Smooth muscle cell (in vitro differentiated cells): ENCODE data around the gene DISP3. TPM values are rescaled to one million over a fixed set of nuclear protein-coding genes. Genes with fewer than 3 reads are reported as not detected.

Source experiments
- DNase-seq: peaks from one replicate; lab custom pipeline; 2025; ENCODE audit not compliant: unreplicated experiment; lab: John Stamatoyannopoulos, UW
- H2AFZ ChIP-seq: fragments of 200-600 bp; sonication (generic); 2 replicates; pipeline ENCODE4 v1.6.0; 2016; ENCODE audit warnings: antibody characterized with exemption, low read depth, mild to moderate bottlenecking
- H3F3A ChIP-seq: fragments of 200-600 bp; sonication (generic); 2 replicates; pipeline ENCODE4 v1.6.0; 2017; ENCODE audit warnings: antibody characterized with exemption, low read depth
- H3K27ac ChIP-seq: fragments of 200-600 bp; sonication (generic); 2 replicates; pipeline ENCODE4 v1.5.1; 2016; ENCODE audit warnings: low read depth, mild to moderate bottlenecking
- H3K27me3 ChIP-seq: fragments of 200-600 bp; sonication (generic); 2 replicates; pipeline ENCODE4 v1.6.1; 2016; ENCODE audit warnings: low read depth, mild to moderate bottlenecking
- H3K36me3 ChIP-seq: fragments of 200-600 bp; sonication (generic); 2 replicates; pipeline ENCODE4 v1.5.1; 2016; ENCODE audit warnings: low read depth
- H3K4me1 ChIP-seq: fragments of 200-600 bp; sonication (generic); 2 replicates; pipeline ENCODE4 v1.5.1; 2016; ENCODE audit warnings: low read depth
- H3K4me2 ChIP-seq: fragments of 200-600 bp; sonication (generic); 2 replicates; pipeline ENCODE4 v1.6.0; 2016; ENCODE audit warnings: mild to moderate bottlenecking
- H3K4me3 ChIP-seq: fragments of 200-600 bp; sonication (generic); 2 replicates; pipeline ENCODE4 v1.5.1; 2016; ENCODE audit warnings: mild to moderate bottlenecking
- H3K79me2 ChIP-seq: fragments of 200-600 bp; sonication (generic); 2 replicates; pipeline ENCODE4 v1.6.0; 2016; ENCODE audit warnings: low read depth, mild to moderate bottlenecking
- H3K9ac ChIP-seq: fragments of 200-600 bp; sonication (generic); 2 replicates; pipeline ENCODE4 v1.6.0; 2016; ENCODE audit warnings: low read depth
- H3K9me3 ChIP-seq: fragments of 200-600 bp; sonication (generic); replicated peaks from 2 replicates; pipeline ENCODE4 v1.5.1; 2016; ENCODE audit warnings: low read depth
- H4K20me1 ChIP-seq: fragments of 200-600 bp; sonication (generic); 2 replicates; pipeline ENCODE4 v1.6.0; 2016; ENCODE audit warnings: low read depth
- CTCF ChIP-seq: fragments of 200-600 bp; sonication (generic); IDR thresholded peaks from 2 replicates; pipeline ENCODE4 v1.5.1; 2017; ENCODE audit warnings: borderline replicate concordance, mild to moderate bottlenecking, antibody characterized with exemption; ENCODE audit not compliant: insufficient read depth, poor library complexity, severe bottlenecking
- WGBS: methylation state at CpG from one replicate; pipeline ENCODE4 v1.1.7; 2016; ENCODE audit warnings: low lambda C conversion rate; 5-methylcytosine and 5-hydroxymethylcytosine counted together
- polyA plus RNA-seq: library from polyadenylated mRNA; unstranded; fragments of >200 nt; fragmentation: Nextera tagmentation; extraction: Ambion mirVana; gene quantifications from 2 replicates; pipeline ENCODE4 v1.2.1, GENCODE V29; 2016
- total RNA-seq: library from RNA; depleted of rRNA; stranded (reverse); fragments of >200 nt; gene quantifications from 2 replicates; pipeline ENCODE4 v1.2.3, GENCODE V29; 2014

Gene DISP3
- total and polyA plus RNA-seq, 2 experiments from 2014 or later, result 0.17 TPM; not detected in 1

DNA sequence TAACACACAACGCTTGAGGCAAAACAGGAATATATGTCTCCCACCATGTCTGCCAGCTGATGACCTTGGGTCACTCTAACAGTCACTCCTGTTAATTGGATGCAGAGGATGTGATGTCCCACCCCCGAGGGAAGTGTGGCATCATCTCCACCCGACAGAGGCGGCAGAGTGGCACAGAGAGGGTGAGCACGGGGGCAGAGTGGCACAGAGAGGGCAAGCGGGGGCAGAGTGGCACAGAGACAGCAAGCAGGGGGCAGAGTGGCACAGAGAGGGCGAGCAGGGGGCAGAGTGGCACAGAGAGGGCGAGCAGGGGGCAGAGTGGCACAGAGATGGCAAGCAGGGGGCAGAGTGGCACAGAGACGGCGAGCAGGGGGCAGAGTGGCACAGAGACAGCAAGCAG is 44.3 kb downstream of the DISP3 start:
- H3K4me1 ChIP-seq, result no peaks in the 10 kb centered on the region
- H3K4me2 ChIP-seq, result no peak overlapping the region
- no peak overlapping the region for H2AFZ ChIP-seq
- H3K79me2 ChIP-seq, result no peaks in the 10 kb centered on the region
- no peak overlapping the region for H3K27ac ChIP-seq
- H3K27me3 ChIP-seq, result no peaks in the 10 kb centered on the region
- no peak overlapping the region for H3K9ac ChIP-seq
- H3F3A ChIP-seq, result no peaks in the 10 kb centered on the region
- WGBS, result 94% methylated on average over 10 of the region's 10 CpGs
- H4K20me1 ChIP-seq, result no peaks in the 10 kb centered on the region
- TF ChIP-seq CTCF, result no peak
- no peak overlapping the region for H3K4me3 ChIP-seq
- H3K9me3 ChIP-seq, result no peaks in the 10 kb centered on the region
- DNase-seq, result no peak
- no peaks in the 10 kb centered on the region for H3K36me3 ChIP-seq

DNA sequence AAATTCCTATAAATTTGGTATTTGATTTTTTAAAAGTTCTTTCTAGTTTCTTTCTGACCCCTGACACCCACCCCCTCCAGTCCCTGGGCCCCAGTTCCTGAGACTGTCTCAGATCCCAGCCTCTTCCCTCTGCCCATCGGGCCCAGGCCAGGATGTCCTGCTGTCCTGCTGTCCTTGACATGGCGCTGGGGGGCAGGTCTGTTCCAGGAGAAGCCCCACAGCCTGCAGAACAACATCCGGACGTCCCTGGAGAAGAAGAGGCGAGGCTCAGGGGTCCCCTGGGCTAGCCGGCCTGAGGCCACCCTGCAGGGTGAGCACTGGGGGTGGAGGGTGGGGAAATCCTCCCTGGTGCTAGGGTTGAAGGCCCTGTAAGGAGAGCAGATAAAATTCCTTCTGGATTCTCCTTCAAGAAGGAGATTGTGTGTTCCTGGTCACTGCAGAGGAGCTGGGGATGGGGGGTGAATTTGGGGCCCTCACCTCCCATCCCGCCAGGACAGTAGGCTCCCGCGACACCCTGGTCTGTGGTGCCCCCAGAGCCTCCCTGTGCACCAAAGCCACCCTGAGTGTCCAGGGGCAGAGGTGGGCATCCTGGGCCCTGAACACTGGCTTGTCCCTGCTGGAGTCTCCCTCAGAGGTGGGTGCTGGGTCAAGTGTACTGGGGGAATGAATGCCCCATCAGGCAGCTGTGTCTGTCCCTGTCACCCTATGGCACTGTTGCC is 45.0 kb downstream of the DISP3 start:
- 81% methylated on average over 9 of the region's 9 CpGs for WGBS
- DNase-seq, result no peak
- no peaks in the 10 kb centered on the region for H3K36me3 ChIP-seq
- H3K79me2 ChIP-seq, result no peaks in the 10 kb centered on the region
- no peaks in the 10 kb centered on the region for H4K20me1 ChIP-seq
- H3K9me3 ChIP-seq, result no peaks in the 10 kb centered on the region
- no peak for TF ChIP-seq CTCF
- H2AFZ ChIP-seq, result no peak overlapping the region
- H3K4me2 ChIP-seq, result no peak overlapping the region
- no peaks in the 10 kb centered on the region for H3F3A ChIP-seq
- no peak overlapping the region for H3K9ac ChIP-seq
- no peak overlapping the region for H3K27ac ChIP-seq
- no peaks in the 10 kb centered on the region for H3K27me3 ChIP-seq
- no peaks in the 10 kb centered on the region for H3K4me1 ChIP-seq
- no peak overlapping the region for H3K4me3 ChIP-seq

GRCh38 chr1:11524465-11525150 is 45.7 kb downstream of the DISP3 start:
- TF ChIP-seq CTCF, result no peak
- no peak overlapping the region for H3K9ac ChIP-seq
- 98% methylated on average over 4 of the region's 6 CpGs for WGBS

More at GRCh38 chr1:11524465-11525150, 45.7 kb downstream of the DISP3 start:
- no peaks in the 10 kb centered on the region for H3K4me1 ChIP-seq
- H3K4me2 ChIP-seq, result no peak overlapping the region
- H2AFZ ChIP-seq, result no peak overlapping the region
- H3K36me3 ChIP-seq, result no peaks in the 10 kb centered on the region
- H3K27ac ChIP-seq, result no peak overlapping the region
- H4K20me1 ChIP-seq, result no peaks in the 10 kb centered on the region
- H3K4me3 ChIP-seq, result no peak overlapping the region
- H3K9me3 ChIP-seq, result no peaks in the 10 kb centered on the region
- no peaks in the 10 kb centered on the region for H3K79me2 ChIP-seq
- H3K27me3 ChIP-seq, result no peaks in the 10 kb centered on the region
- no peaks in the 10 kb centered on the region for H3F3A ChIP-seq
- no peak for DNase-seq
